DOHH2 (cell line): ENCODE measurements around the gene CD79B.

Experiments used
- EZH2phosphoT487 ChIP-seq: fragments of 200-600 bp; sonication (generic); IDR thresholded peaks from 2 replicates; pipeline ENCODE4 v1.6.1; 2017; ENCODE audit warnings: borderline replicate concordance, mild to moderate bottlenecking, antibody characterized with exemption, low read length, moderate library complexity, mixed read lengths
- TF ChIP-seq, protein P1 (sequence below): fragments of 200-600 bp; sonication (generic); IDR thresholded peaks from one replicate; pipeline ENCODE4 v1.5.1; 2014; ENCODE audit warnings: antibody characterized with exemption, mild to moderate bottlenecking, low read depth, low read length; ENCODE audit not compliant: poor library complexity, severe bottlenecking

- TF ChIP-seq, protein P1, sequence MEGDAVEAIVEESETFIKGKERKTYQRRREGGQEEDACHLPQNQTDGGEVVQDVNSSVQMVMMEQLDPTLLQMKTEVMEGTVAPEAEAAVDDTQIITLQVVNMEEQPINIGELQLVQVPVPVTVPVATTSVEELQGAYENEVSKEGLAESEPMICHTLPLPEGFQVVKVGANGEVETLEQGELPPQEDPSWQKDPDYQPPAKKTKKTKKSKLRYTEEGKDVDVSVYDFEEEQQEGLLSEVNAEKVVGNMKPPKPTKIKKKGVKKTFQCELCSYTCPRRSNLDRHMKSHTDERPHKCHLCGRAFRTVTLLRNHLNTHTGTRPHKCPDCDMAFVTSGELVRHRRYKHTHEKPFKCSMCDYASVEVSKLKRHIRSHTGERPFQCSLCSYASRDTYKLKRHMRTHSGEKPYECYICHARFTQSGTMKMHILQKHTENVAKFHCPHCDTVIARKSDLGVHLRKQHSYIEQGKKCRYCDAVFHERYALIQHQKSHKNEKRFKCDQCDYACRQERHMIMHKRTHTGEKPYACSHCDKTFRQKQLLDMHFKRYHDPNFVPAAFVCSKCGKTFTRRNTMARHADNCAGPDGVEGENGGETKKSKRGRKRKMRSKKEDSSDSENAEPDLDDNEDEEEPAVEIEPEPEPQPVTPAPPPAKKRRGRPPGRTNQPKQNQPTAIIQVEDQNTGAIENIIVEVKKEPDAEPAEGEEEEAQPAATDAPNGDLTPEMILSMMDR = no peak
- no peak for TF ChIP-seq EZH2phosphoT487
Observed at GRCh38 chr17:63934183-63935112, 2.3 kb upstream of the CD79B start.
